K562 (cell line): ENCODE measurements around the gene ADAMTS10. TPM values are rescaled to one million over a fixed set of nuclear protein-coding genes. Genes with fewer than 3 reads are reported as not detected.

Source experiments
- ATAC-seq: fragments of 200-7000 bp; cut with Tn5 transposase; 3 replicates; pipeline ENCODE4 v1.9.1; 2020; ENCODE audit warnings: moderate library complexity
- BruUV-seq: library from RNA; stranded (reverse); fragments of 400-500 nt; replicated peaks from 2 replicates; lab custom pipeline; 2021; lab: Mats Ljungman, UMichigan
- CTCF ChIA-PET: fragments of 300-600 bp; formaldehyde crosslinking; extraction: SDS; loops from one replicate; lab custom pipeline; 2021; ENCODE audit warnings: low intra/inter-chr PET ratio; lab: Yijun Ruan, JAX
- POLR2A ChIA-PET: fragments of 300-600, 350-650 bp; sonication (Branson Sonifier 250); formaldehyde crosslinking; extraction: SDS; loops from one replicate; lab custom pipeline; 2021; ENCODE audit warnings: antibody characterized with exemption, inconsistent platforms; lab: Yijun Ruan, JAX
- DNase-seq, 4 experiments: peaks; one replicate each; pipeline versions ENCODE4 v3.0.0 to v3.0.0-alpha.2; 2011 to 2018; ENCODE audit warnings: low spot score in 3 of 4, mixed read lengths in 3 of 4; ENCODE audit errors: extremely low read depth in 1 of 4
- FAIRE-seq: peaks from 2 replicates; lab custom pipeline; 2011; peaks lifted over from hg19 to GRCh38; lab: Jason Lieb, UNC
- H2AFZ ChIP-seq: 2 replicates; pipeline ENCODE4 v1.6.0; 2011; ENCODE audit warnings: low read depth, low read length, control low read depth, inconsistent platforms
- H3K27ac ChIP-seq: fragments of 200-600 bp; 3 replicates; pipeline ENCODE4 v1.8.0; 2011; ENCODE audit warnings: low read depth, mild to moderate bottlenecking, control low read depth, inconsistent platforms, low read length, moderate library complexity, mixed read lengths; ENCODE audit errors: extremely low read depth
- H3K27me3 ChIP-seq, 2 experiments: fragments of 300-600 bp in 1 of 2; 2 replicates in 1 of 2; 3 replicates in 1 of 2; pipeline versions ENCODE4 v1.6.0 to v1.8.0; 2011; ENCODE audit warnings: inconsistent platforms in 2 of 2, low read length in 2 of 2, mild to moderate bottlenecking in 1 of 2, mixed read lengths in 1 of 2, moderate library complexity in 1 of 2; ENCODE audit not compliant: control insufficient read depth in 2 of 2, insufficient read depth in 2 of 2
- H3K36me3 ChIP-seq: fragments of 300-600 bp; 3 replicates; pipeline ENCODE4 v1.8.0; 2011; ENCODE audit warnings: mild to moderate bottlenecking, low read length, inconsistent platforms; ENCODE audit not compliant: control insufficient read depth, insufficient read depth
- H3K4me1 ChIP-seq, 2 experiments: fragments of 200-600 bp in 1 of 2; replicated peaks in 1 of 2; 2 replicates in 1 of 2; 3 replicates in 1 of 2; pipeline versions ENCODE4 v1.5.1 to v1.8.0; 2011; ENCODE audit warnings: inconsistent platforms in 2 of 2, low read length in 2 of 2, mild to moderate bottlenecking in 1 of 2, mixed read lengths in 1 of 2, moderate library complexity in 1 of 2; ENCODE audit not compliant: control insufficient read depth in 2 of 2, insufficient read depth in 2 of 2
- H3K4me2 ChIP-seq: 2 replicates; pipeline ENCODE4 v1.6.1; 2011; ENCODE audit warnings: low read length, control low read depth, inconsistent platforms, mixed read lengths; ENCODE audit not compliant: insufficient read depth
- H3K4me3 ChIP-seq: fragments of 200-600 bp; sonication (generic), shearing (Covaris generic); 2 replicates; pipeline ENCODE4 v1.5.1; 2016; ENCODE audit warnings: control low read depth, inconsistent platforms
- H3K79me2 ChIP-seq: fragments of 200-600 bp; 3 replicates; pipeline ENCODE4 v1.8.0; 2011; ENCODE audit warnings: low read length, inconsistent platforms; ENCODE audit not compliant: control insufficient read depth, insufficient read depth
- H3K9ac ChIP-seq, 2 experiments: 2 replicates each; pipeline versions ENCODE4 v1.6.0 to v1.6.1; 2011; ENCODE audit warnings: low read depth in 2 of 2, low read length in 2 of 2, control low read depth in 1 of 2, inconsistent platforms in 1 of 2, mild to moderate bottlenecking in 1 of 2, mixed read lengths in 1 of 2; ENCODE audit not compliant: insufficient read depth in 1 of 2
- H3K9me1 ChIP-seq: one replicate; pipeline ENCODE4 v1.6.0; 2011; ENCODE audit warnings: inconsistent platforms, mild to moderate bottlenecking, low read length, moderate library complexity; ENCODE audit not compliant: control insufficient read depth, insufficient read depth
- H3K9me3 ChIP-seq: replicated peaks from 2 replicates; pipeline ENCODE4 v1.5.1; 2011; ENCODE audit warnings: low read depth, low read length, inconsistent platforms; ENCODE audit not compliant: control insufficient read depth, insufficient read depth
- H4K20me1 ChIP-seq: replicated peaks from 2 replicates; pipeline ENCODE4 v1.6.1; 2011; ENCODE audit warnings: low read length, inconsistent platforms, mixed read lengths; ENCODE audit not compliant: control insufficient read depth, insufficient read depth
- CBFB ChIP-seq: sonication (generic); formaldehyde crosslinking; IDR thresholded peaks from 2 replicates; pipeline ENCODE4 v1.4.0; 2020; ENCODE audit warnings: mild to moderate bottlenecking, missing genetic modification reagents
- KDM5B ChIP-seq: fragments of 200-600 bp; sonication (generic); IDR thresholded peaks from 2 replicates; pipeline ENCODE4 v1.6.1; 2012; ENCODE audit warnings: low read depth, mild to moderate bottlenecking, moderate library complexity, low read length, control low read depth, inconsistent platforms; ENCODE audit not compliant: insufficient replicate concordance
- PHB ChIP-seq: fragments of 250-450 bp; sonication (Bioruptor Pico); IDR thresholded peaks from 2 replicates; pipeline ENCODE4 v1.5.0; 2021
- PHTF2 ChIP-seq: fragments of 250-450 bp; sonication (Bioruptor Pico); IDR thresholded peaks from 2 replicates; pipeline ENCODE4 v1.5.0; 2021; ENCODE audit warnings: mild to moderate bottlenecking
- ZC3H11A ChIP-seq: IDR thresholded peaks from 2 replicates; pipeline ENCODE4 v1.6.1; 2012; ENCODE audit warnings: low read depth, low read length, improper control_type of control experiment
- ZNF121 ChIP-seq: sonication (generic); formaldehyde crosslinking; conservative IDR thresholded peaks from 2 replicates; pipeline ENCODE4 v1.8.0; 2022; ENCODE audit warnings: missing genetic modification reagents
- ZNF165 ChIP-seq: fragments of 250-450 bp; sonication (Bioruptor Pico); IDR thresholded peaks from 2 replicates; pipeline ENCODE4 v1.4.0; 2020; ENCODE audit warnings: borderline replicate concordance
- ZNF79 ChIP-seq: fragments of 250-450 bp; sonication (Bioruptor Pico); IDR thresholded peaks from 2 replicates; pipeline ENCODE4 v1.4.0; 2020; ENCODE audit warnings: low read depth, mild to moderate bottlenecking, moderate library complexity
- WGBS: fragments of 100-300 bp; shearing (Covaris generic); methylation state at CpG from one replicate; pipeline ENCODE4 v1.1.6; 2016; ENCODE audit warnings: low coverage, mixed read lengths; ENCODE audit not compliant: insufficient coverage; ENCODE audit errors: missing lambda C conversion rate; 5-methylcytosine and 5-hydroxymethylcytosine counted together
- in situ Hi-C: fragments of 300-500 bp; cut with MboI; formaldehyde crosslinking; loops from 4 replicates; pipeline ENCODE4 v1.15.0; 2018; ENCODE audit warnings: inconsistent platforms, mixed read lengths
- intact Hi-C: fragments of 100-400 bp; cut with micrococcal nuclease; formaldehyde crosslinking; loops from 2 replicates; pipeline ENCODE4 v1.14.2; 2022
- polyA plus RNA-seq, 8 experiments: library from polyadenylated mRNA; depleted of rRNA in 4 of 8; stranded (reverse) in 5 of 8; unstranded in 3 of 8; fragments of >200 nt; fragmentation: Nextera tagmentation in 2 of 8; fragmentation: Illumina TruSeq in 1 of 8; extraction: Ambion mirVana in 2 of 8; extraction: Trizol in 1 of 8; gene quantifications; 2 replicates each; pipeline versions ENCODE4 v1.2.1 to v1.2.3, GENCODE V29; 2011 to 2014; ENCODE audit warnings: inconsistent platforms in 1 of 8, missing spikeins in 1 of 8
- total RNA-seq, 7 experiments: library from RNA; depleted of rRNA in 6 of 7; stranded (reverse); fragments of >200 nt in 6 of 7; fragmentation: Illumina TruSeq in 2 of 7; extraction: Trizol in 2 of 7; gene quantifications; 2 replicates each; pipeline versions ENCODE4 v1.2.1 to v1.2.3, GENCODE V29; 2011 to 2021; ENCODE audit warnings: low replicate concordance in 1 of 7
- TF ChIP-seq, protein P1 (sequence below): fragments of 450-650 bp; IDR thresholded peaks from 2 replicates; pipeline ENCODE4 v1.6.1; 2018; ENCODE audit not compliant: partially characterized antibody

ADAMTS10 gene
- total and polyA plus RNA-seq, 9 of the 15 experiments (the other 6 are each of a cell fraction or from before 2014, with no cell fraction given): 0.33 to 1.8 (median 0.57) TPM; not detected in 4

DNA sequence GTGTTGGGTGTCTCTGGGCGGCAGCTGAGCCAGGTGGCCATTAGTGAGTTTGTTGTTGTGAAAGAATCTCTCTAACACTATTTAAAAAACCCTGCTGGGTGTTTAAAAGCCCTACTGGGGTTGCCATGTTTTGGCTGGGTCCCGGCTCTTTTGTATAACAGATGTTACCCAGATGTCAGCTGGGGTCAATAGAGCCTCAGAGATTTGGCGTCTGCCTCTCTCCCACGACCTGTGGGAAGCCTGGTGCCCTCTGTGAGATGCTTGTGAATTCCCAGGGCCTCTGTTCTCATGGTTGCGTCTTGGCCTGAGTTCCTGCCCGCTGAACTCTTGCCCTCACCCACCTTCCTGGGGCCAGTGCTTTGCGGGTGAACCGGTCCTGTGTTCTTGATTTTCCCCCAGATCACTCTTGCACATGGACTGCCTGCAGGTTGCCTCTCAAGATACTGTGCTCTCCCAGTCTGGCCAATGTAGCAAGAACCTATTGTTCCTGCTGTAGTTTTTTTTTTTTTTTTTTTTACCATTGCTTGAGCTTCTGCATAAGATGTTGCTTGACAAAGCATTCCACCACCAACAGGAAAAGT is 29.4 kb upstream of the ADAMTS10 start:
- no peak overlapping the region for H3K27ac ChIP-seq
- WGBS: 0% methylated on average over 7 of the region's 8 CpGs
- DNase-seq (peak in 1 of 4 experiments; percentile 3), FAIRE-seq (no peak), ATAC-seq (no peak)
- no peaks in the 10 kb centered on the region for H4K20me1 ChIP-seq
- no peak overlapping the region for H3K9ac ChIP-seq
- no peaks in the 10 kb centered on the region for H3K4me1 ChIP-seq
- CTCF ChIA-PET: no interaction called here
- BruUV-seq: no TSS peak
- H3K4me3 ChIP-seq: no peak overlapping the region
- peaks cover 3 to 12% of the 10 kb centered on the region in 2 experiments; a peak in 3 of 5 replicates for H3K27me3 ChIP-seq
- in situ Hi-C loops: loop anchor here (5.0 kb wide), 1 partner anchor 437 kb away; no protein-coding TSS in a partner anchor
- intact Hi-C loops: no loop called here
- H3K9me3 ChIP-seq: no peaks in the 10 kb centered on the region
- H3K79me2 ChIP-seq: no peaks in the 10 kb centered on the region
- no peak for TF ChIP-seq CBFB
- 0 out of 2 replicates have a peak, but pooled peaks have one; percentile 28 for TF ChIP-seq ZNF121
- TF ChIP-seq, all 486 proteins: peak for 1
- Histone ChIP-seq H3K4me2 (no peak overlapping the region), H3K9me1 (no peaks in the 10 kb centered on the region), H2AFZ (no peak overlapping the region), H3K36me3 (no peaks in the 10 kb centered on the region)
- POLR2A ChIA-PET: interaction anchor here (0.7 kb wide), 1 partner anchor 61 kb away, joined by 4 read pairs; no protein-coding TSS in a partner anchor

GRCh38 chr19:8638078-8638619 is 27.6 kb upstream of the ADAMTS10 start:
- ChIA-PET CTCF (no interaction called here), POLR2A (no interaction called here)
- intact Hi-C loops (no loop called here), in situ Hi-C loops (no loop called here)
- no peak overlapping the region for H3K4me3 ChIP-seq
- H2AFZ ChIP-seq: no peak overlapping the region
- H3K27me3 ChIP-seq: peaks cover 5 to 17% of the 10 kb centered on the region in 2 experiments; a peak in 3 of 5 replicates
- ATAC-seq: no peak
- no peaks in the 10 kb centered on the region for H3K4me1 ChIP-seq
- no peak overlapping the region for H3K27ac ChIP-seq
- no peaks in the 10 kb centered on the region for H3K9me1 ChIP-seq
- H3K9ac ChIP-seq: no peak overlapping the region
- no peak for DNase-seq
- WGBS: 1% methylated on average over 21 of the region's 21 CpGs
- FAIRE-seq: no peak
- no peaks in the 10 kb centered on the region for H4K20me1 ChIP-seq
- no peaks in the 10 kb centered on the region for H3K79me2 ChIP-seq
- TF ChIP-seq ZNF79 (no peak), PHB (CRISPR knock-in tag) (no peak), ZNF165 (CRISPR knock-in tag) (no peak), KDM5B (no peak), ZC3H11A (no peak), PHTF2 (CRISPR knock-in tag) (no peak)
- TF ChIP-seq, protein P1, sequence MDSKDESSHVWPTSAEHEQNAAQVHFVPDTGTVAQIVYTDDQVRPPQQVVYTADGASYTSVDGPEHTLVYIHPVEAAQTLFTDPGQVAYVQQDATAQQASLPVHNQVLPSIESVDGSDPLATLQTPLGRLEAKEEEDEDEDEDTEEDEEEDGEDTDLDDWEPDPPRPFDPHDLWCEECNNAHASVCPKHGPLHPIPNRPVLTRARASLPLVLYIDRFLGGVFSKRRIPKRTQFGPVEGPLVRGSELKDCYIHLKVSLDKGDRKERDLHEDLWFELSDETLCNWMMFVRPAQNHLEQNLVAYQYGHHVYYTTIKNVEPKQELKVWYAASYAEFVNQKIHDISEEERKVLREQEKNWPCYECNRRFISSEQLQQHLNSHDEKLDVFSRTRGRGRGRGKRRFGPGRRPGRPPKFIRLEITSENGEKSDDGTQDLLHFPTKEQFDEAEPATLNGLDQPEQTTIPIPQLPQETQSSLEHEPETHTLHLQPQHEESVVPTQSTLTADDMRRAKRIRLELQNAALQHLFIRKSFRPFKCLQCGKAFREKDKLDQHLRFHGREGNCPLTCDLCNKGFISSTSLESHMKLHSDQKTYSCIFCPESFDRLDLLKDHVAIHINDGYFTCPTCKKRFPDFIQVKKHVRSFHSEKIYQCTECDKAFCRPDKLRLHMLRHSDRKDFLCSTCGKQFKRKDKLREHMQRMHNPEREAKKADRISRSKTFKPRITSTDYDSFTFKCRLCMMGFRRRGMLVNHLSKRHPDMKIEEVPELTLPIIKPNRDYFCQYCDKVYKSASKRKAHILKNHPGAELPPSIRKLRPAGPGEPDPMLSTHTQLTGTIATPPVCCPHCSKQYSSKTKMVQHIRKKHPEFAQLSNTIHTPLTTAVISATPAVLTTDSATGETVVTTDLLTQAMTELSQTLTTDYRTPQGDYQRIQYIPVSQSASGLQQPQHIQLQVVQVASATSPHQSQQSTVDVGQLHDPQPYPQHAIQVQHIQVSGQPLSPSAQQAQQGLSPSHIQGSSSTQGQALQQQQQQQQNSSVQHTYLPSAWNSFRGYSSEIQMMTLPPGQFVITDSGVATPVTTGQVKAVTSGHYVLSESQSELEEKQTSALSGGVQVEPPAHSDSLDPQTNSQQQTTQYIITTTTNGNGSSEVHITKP: no peak
- H3K9me3 ChIP-seq: no peaks in the 10 kb centered on the region
- no peaks in the 10 kb centered on the region for H3K36me3 ChIP-seq
- H3K4me2 ChIP-seq: no peak overlapping the region
- BruUV-seq: no TSS peak
